GM12892 (cell line): ENCODE data around the gene CHCHD3.

ENCODE experiments used
- POLR2A ChIP-seq: IDR thresholded peaks from 2 replicates; pipeline ENCODE4 v1.6.1; 2011; ENCODE audit warnings: low read depth, low read length, control low read depth
- POLR2AphosphoS5 ChIP-seq: IDR thresholded peaks from 2 replicates; pipeline ENCODE4 v1.6.1; 2011; ENCODE audit warnings: low read depth, low read length, control low read depth

DNA sequence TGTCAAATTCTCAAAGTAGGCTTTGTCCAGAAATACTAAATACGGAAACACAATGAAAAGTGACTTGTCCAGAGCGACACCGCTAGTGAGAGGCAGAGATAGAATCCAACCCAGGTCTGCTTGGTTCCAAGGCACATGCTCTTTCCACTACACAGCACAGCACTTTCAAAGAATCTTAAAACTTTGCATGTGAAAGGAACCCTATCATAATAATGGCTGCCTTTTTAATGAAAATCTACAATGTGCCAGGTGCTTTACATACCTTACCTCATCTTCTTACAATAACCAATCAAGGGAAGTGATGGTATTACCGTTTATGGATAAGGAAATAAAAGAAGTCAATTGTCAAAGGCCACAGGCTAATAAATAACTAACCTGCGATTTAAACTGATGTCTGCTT is 2.6 kb downstream of the CHCHD3 start:
- TF ChIP-seq POLR2A = no peak
- TF ChIP-seq POLR2AphosphoS5 = no peak
